Ovary (tissue), 10 donors: ENCODE measurements around the gene DIPK2A. TPM values are rescaled to one million over a fixed set of nuclear protein-coding genes. Genes with fewer than 3 reads are reported as not detected.

Experiments
- DNase-seq, 5 donors: peaks; one replicate each; pipeline ENCODE4 v3.0.0-alpha.2; 2019 to 2020
- H3K27ac ChIP-seq, 2 donors: fragments of 200-600 bp; one replicate each; pipeline versions ENCODE4 v1.5.1 to v1.8.0; 2019 to 2022
- H3K27me3 ChIP-seq: fragments of 200-600 bp; one replicate; pipeline ENCODE4 v1.8.0; 2022
- H3K36me3 ChIP-seq: fragments of 200-600 bp; sonication (generic); one replicate; pipeline ENCODE4 v1.5.1; 2019
- H3K4me1 ChIP-seq: one replicate; pipeline ENCODE4 v1.8.1; 2013; ENCODE audit warnings: mild to moderate bottlenecking, moderate library complexity; ENCODE audit not compliant: insufficient read depth
- H3K4me3 ChIP-seq: fragments of 200-600 bp; sonication (generic); one replicate; pipeline ENCODE4 v1.5.1; 2017
- H3K9me3 ChIP-seq, 2 donors: fragments of 200-600 bp in 1 of 2; sonication (generic) in 1 of 2; one replicate each; pipeline versions ENCODE4 v1.5.1 to v1.8.1; 2013 to 2019; ENCODE audit warnings: mild to moderate bottlenecking in 1 of 2, moderate library complexity in 1 of 2
- EP300 ChIP-seq: sonication (generic); formaldehyde crosslinking; IDR thresholded peaks from one replicate; pipeline ENCODE4 v1.6.1; 2017; ENCODE audit warnings: antibody characterized with exemption
- POLR2A ChIP-seq: fragments of 450-650 bp; IDR thresholded peaks from one replicate; pipeline ENCODE4 v1.6.1; 2017; ENCODE audit warnings: antibody characterized with exemption, mild to moderate bottlenecking, moderate library complexity
- WGBS, 3 donors: extraction: QIAGEN DNeasy Blood & Tissue Kit in 1 of 3; methylation state at CpG; one replicate each; pipeline versions ENCODE4 v1.1.5 to v1.1.7; 2013 to 2017; 5-methylcytosine and 5-hydroxymethylcytosine counted together
- intact Hi-C, 4 donors: fragments of 100-400 bp; cut with DNase I; formaldehyde crosslinking; loops; one replicate each; pipeline versions ENCODE4 v1.11.0 to v1.15.1; 2022 to 2023
- long read RNA-seq, 3 donors: library from polyadenylated mRNA in 2 of 3; unstranded in 2 of 3; transcript quantifications; one replicate each; pipeline ENCODE4 v2.0.0 and lab custom pipeline, GENCODE V29; 2021 to 2026
- polyA plus RNA-seq, 2 donors: library from polyadenylated mRNA; stranded (reverse); fragments of 200-250 nt in 1 of 2; fragments of 350-450 nt in 1 of 2; fragmentation: Illumina TruSeq in 1 of 2; extraction: RNeasy Lipid Tissue Mini Kit (QIAGEN cat#74804) in 1 of 2; gene quantifications; one replicate each; pipeline ENCODE4 v1.2.3, GENCODE V29; 2013 to 2014
- total RNA-seq, 7 donors: library from RNA; depleted of rRNA in 2 of 7; stranded (reverse); fragments of >200 nt in 2 of 7; fragmentation: NEBNext Ultra II Directional in 3 of 7; extraction: Animal tissue kit (Norgen Biotek cat#: 25700) in 3 of 7; gene quantifications; one replicate each; pipeline versions ENCODE4 v1.1.0 to v1.2.4, GENCODE V29; 2016 to 2023
- TF ChIP-seq, protein P1 (sequence below), 3 donors: fragments of 450-650 bp in 2 of 3; fragments of 200-600 bp in 1 of 3; IDR thresholded peaks; one replicate each; pipeline versions ENCODE4 v1.5.1 to v1.8.0; 2016 to 2022; ENCODE audit warnings: antibody characterized with exemption in 3 of 3, mild to moderate bottlenecking in 1 of 3
- donor health status: DM: no; HTN: no; CAD: no; lungs with moderate emphysema.
- donor health status: DM: no; HTN: no; CAD: no.
- donor health status: Bipolar disorder and iron deficiency.
- donor health status: DM: yes; HTN: yes; CAD: no.
- donor health status: DM: no; HTN: no; CAD: no.
- donor health status: DM: yes; HTN: yes; CAD: no.

Gene DIPK2A, protein sequence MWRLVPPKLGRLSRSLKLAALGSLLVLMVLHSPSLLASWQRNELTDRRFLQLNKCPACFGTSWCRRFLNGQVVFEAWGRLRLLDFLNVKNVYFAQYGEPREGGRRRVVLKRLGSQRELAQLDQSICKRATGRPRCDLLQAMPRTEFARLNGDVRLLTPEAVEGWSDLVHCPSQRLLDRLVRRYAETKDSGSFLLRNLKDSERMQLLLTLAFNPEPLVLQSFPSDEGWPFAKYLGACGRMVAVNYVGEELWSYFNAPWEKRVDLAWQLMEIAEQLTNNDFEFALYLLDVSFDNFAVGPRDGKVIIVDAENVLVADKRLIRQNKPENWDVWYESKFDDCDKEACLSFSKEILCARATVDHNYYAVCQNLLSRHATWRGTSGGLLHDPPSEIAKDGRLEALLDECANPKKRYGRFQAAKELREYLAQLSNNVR
- total RNA-seq (10 to 100 TPM; 22.1 to 50.2 (median 30.7) TPM), polyA plus RNA-seq (10 to 100 TPM; 17.6 to 36.6 TPM)
- long read RNA-seq, donor 1, full-length matches to known transcripts: 38 of 45 reads
- long read RNA-seq, donor 1, partial matches to known transcripts: 0 of 45 reads
- long read RNA-seq, donor 1, other reads (novel, unspliced or antisense): 7 of 45 reads
- long read RNA-seq, donor 2, full-length matches to known transcripts: 18 of 18 reads
- long read RNA-seq, donor 2, partial matches to known transcripts: 0 of 18 reads
- long read RNA-seq, donor 2, other reads (novel, unspliced or antisense): 0 of 18 reads
- long read RNA-seq, donor 3, full-length matches to known transcripts: 53 of 65 reads
- long read RNA-seq, donor 3, partial matches to known transcripts: 2 of 65 reads
- long read RNA-seq, donor 3, other reads (novel, unspliced or antisense): 10 of 65 reads

DNA sequence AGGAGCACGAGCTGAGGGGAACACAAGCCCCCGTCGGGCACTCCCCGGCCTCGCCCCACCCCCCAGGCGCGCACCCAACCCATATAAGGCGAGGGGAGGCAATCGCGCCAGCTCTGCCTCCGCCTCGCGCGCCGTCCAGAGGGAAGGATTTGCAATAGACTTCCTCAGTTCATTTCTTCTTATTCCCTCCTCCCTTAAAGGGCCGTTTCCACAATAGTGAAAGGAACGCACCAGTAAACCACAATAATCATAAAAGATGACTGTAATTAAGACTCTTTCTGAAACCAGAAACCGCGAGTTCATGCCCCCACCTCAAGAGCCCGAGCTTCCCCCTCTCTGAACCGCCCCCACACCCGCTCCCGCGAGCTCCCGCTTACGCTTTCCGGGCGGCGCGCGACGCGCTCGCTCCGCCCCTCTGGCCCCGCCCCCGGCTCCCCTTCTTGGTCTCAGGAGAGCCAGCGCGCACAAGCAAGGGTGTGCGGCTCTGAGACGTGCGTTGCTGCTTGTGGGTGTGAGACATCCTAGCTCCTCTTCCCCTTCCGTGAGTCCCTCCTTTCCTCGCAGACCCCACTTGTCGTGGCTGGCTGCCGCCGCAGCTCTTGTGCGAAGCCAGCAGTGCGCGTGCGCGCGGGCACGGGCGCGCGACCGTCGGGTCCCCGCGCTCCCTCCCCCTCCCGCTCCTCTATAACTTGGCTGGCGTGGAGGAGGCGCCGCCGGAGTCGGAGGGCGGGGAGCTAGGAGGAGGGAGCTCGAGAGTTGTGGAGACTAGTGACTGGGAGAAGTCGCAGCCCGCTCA lies at the start of gene DIPK2A:
Gene DIPK2A (plus strand): TSS at position 465 of the 796 bp plus-strand sequence. CDS start 510 bp downstream, outside the sequence.
- no peaks in the 10 kb centered on the region for H3K9me3 ChIP-seq
- H3K27me3 ChIP-seq: no peaks in the 10 kb centered on the region
- H3K4me1 ChIP-seq: no peaks in the 10 kb centered on the region
- intact Hi-C loops: no loop called here
- H3K27ac ChIP-seq: peak within 1 kb of the TSS; percentile 90 to 98
- peak within 1 kb of the TSS; percentile 91 for H3K4me3 ChIP-seq
- WGBS, 3 donors: 0% methylated on average over 45 to 71 of the region's 71 CpGs
- DNase-seq: peak; percentile 95 to 97 (median 95)
- no peaks in the 10 kb centered on the region for H3K36me3 ChIP-seq
- peak; percentile 85 for TF ChIP-seq POLR2A
- TF ChIP-seq EP300: no peak

- DNase-seq: no peak
- H3K27ac ChIP-seq: no peak overlapping the region
- H3K36me3 ChIP-seq: no peaks in the 10 kb centered on the region
- 88 to 91% (median 91%) methylated on average over 9 of the region's 9 CpGs for WGBS, 3 donors
- no peaks in the 10 kb centered on the region for H3K9me3 ChIP-seq
- TF ChIP-seq EP300 (no peak), POLR2A (no peak)
- TF ChIP-seq, protein P1, sequence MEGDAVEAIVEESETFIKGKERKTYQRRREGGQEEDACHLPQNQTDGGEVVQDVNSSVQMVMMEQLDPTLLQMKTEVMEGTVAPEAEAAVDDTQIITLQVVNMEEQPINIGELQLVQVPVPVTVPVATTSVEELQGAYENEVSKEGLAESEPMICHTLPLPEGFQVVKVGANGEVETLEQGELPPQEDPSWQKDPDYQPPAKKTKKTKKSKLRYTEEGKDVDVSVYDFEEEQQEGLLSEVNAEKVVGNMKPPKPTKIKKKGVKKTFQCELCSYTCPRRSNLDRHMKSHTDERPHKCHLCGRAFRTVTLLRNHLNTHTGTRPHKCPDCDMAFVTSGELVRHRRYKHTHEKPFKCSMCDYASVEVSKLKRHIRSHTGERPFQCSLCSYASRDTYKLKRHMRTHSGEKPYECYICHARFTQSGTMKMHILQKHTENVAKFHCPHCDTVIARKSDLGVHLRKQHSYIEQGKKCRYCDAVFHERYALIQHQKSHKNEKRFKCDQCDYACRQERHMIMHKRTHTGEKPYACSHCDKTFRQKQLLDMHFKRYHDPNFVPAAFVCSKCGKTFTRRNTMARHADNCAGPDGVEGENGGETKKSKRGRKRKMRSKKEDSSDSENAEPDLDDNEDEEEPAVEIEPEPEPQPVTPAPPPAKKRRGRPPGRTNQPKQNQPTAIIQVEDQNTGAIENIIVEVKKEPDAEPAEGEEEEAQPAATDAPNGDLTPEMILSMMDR (IDR thresholded peaks at IDR 0.05): no peak
- intact Hi-C loops: no loop called here
- no peaks in the 10 kb centered on the region for H3K4me1 ChIP-seq
- no peak overlapping the region for H3K4me3 ChIP-seq
- H3K27me3 ChIP-seq: no peaks in the 10 kb centered on the region
Measured at GRCh38 chr3:143924522-143925285, 46.9 kb upstream of the DIPK2A start.

DNA sequence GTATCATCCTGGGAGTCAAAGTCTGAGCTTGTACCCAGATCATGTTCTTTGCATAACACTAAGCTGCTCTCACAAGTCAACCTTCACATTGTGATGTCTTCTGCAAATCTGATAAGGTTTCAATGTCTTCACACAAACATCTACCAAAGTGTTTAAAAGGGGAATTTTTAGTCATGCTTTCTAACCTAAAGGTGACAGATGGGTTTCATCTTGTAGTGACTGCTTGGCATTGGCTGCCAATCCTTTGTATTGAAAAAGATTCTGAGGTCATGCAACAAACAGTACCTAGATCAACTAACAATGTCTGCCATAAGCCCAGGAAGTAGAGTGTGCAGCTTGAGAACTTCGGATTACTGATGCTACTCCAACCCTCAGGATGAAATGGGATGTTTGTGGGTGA lies 43.6 kb upstream of the DIPK2A start:
- H3K4me1 ChIP-seq: no peaks in the 10 kb centered on the region
- intact Hi-C loops: no loop called here
- H3K4me3 ChIP-seq: no peak overlapping the region
- no peak for DNase-seq
- H3K27me3 ChIP-seq: no peaks in the 10 kb centered on the region
- TF ChIP-seq, protein P1 (IDR thresholded peaks at IDR 0.05): no peak
- TF ChIP-seq EP300: no peak
- TF ChIP-seq POLR2A: no peak
- H3K36me3 ChIP-seq: no peaks in the 10 kb centered on the region
- H3K27ac ChIP-seq: no peak overlapping the region
- WGBS, 3 donors: 83 to 92% (median 84%) methylated on average over 1 of the region's 1 CpG
- no peaks in the 10 kb centered on the region for H3K9me3 ChIP-seq

GRCh38 chr3:143928541-143929255 lies 42.9 kb upstream of the DIPK2A start:
- Histone ChIP-seq H3K36me3 (no peaks in the 10 kb centered on the region), H3K4me3 (no peak overlapping the region), H3K27me3 (no peaks in the 10 kb centered on the region), H3K27ac (no peak overlapping the region), H3K9me3 (no peaks in the 10 kb centered on the region), H3K4me1 (no peaks in the 10 kb centered on the region)
- 19 to 40% (median 39%) methylated on average over 3 of the region's 3 CpGs for WGBS, 3 donors
- intact Hi-C loops: no loop called here
- no peak for DNase-seq
- TF ChIP-seq, protein P1 (IDR thresholded peaks at IDR 0.05): no peak
- TF ChIP-seq POLR2A (no peak), EP300 (no peak)
